Measurements from ENCODE around the gene CHST9.
A peak's percentile ranks its signal among the peaks of the same experiment; 100 is the strongest.
"Not testable (repeated sequence)": the region's sequence is repeated elsewhere in the genome, so short reads cannot be mapped to it uniquely, and the experiment has no call there.

The CHST9 gene

DNA sequence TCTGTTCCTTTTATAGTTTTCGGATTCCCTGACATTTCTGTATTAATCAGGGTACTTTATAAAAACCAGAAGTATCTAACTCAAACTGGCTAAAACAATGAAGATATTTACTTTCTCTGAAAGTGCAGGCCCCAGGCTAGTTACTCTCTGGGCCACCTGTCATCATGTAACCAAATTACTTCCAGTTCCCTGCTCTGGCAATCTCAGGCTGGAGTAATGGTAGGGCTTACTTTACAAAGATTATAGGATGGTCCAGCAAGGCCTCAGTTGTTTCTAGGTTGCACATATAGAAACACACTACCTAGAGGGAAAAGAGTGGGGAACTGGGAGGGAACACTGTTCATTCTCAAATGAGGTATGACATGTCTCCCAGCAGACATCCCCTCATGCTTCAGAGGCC, 74.8 kb downstream of the CHST9 start:
- FAIRE-seq (no peak), DNase-seq (ENCODE audit: extremely low spot score, insufficient read length, low read depth) (no peak)

DNA sequence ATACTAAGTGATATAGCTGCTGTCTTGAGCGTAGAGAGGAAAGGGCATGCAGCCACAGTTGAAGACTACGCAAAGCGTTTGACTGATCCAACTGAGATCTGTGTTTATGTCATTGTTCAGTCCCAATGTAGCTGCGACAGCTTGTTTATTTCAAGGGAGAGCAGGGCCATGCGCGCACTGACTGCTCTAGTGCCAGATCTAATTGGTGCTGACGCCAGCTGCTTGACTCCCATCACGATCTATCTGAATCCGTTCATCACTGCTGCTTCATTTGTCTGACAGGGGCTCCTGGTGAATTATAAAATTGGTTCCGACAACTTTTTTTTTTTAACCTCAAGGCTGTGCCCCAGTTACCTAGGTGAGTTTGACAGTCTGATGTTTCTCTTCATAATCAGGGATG, 75.7 kb downstream of the CHST9 start:
- no peak for DNase-seq (ENCODE audit: extremely low spot score, insufficient read length, low read depth)
- no peak for FAIRE-seq

DNA sequence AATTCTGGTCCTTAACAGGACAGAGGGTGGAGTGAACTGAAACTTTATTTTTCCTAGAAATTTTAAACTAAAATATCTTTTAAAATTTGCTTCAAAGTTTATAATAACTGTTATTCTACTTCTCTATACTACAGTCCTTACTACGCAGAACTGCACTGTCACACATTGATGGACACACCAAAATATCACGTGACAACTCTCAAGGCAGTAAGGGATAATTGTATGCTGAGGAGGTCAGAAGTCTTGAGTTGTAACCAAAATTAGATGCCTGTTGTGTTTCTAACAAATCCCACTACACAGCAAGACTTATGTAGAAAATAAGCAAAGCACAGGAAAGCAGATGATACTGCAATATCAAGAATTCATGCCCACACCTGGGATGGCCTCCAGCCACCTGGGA, 76.3 kb downstream of the CHST9 start:
- FAIRE-seq, result no peak

DNA sequence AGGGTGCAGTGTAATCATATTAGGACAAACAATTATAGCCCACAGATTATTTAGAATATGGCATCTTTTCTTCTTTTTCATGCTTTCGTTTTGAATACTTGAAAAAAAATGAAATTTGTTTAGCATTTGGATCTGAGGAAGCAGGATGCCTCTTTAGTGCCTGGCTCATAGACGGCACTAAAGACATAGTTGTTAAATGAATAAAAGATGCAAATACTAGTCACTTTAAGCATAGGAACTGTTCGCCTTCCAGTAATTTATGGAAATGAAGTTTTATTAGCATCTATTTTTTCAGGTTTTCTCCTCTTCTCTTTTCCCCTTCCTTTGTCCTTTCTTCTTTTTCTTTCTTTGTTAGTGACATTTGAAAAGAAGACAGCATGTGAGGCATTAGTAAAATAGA, 80.4 kb downstream of the CHST9 start:
- DNase-seq (ENCODE audit: extremely low spot score, insufficient read length, low read depth), result no peak
- FAIRE-seq, result no peak

More for the DNA sequence above, 76.3 kb downstream of the CHST9 start:
- DNase-seq (ENCODE audit: extremely low spot score, insufficient read length, low read depth), result no peak

DNA sequence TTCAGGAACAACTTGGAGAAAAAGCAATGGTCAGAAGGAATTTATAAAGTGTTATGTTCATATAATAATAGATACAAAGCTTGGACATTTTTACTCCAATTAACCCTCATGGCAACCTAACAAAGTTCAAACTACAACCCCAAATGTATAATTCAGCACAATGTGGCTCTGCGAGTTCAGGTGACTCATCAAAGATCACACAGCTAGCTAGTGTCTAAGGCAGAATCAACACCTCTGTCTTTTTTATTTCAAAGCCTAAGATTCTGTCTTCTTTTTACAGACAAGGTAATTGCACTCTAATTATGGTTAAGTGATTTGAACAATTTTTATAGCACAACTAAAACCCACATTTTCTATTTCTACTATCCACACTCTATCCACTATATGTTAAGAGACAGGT, 90.5 kb downstream of the CHST9 start:
- DNase-seq (ENCODE audit: extremely low spot score, insufficient read length, low read depth), result no peak
- no peak for FAIRE-seq

DNA sequence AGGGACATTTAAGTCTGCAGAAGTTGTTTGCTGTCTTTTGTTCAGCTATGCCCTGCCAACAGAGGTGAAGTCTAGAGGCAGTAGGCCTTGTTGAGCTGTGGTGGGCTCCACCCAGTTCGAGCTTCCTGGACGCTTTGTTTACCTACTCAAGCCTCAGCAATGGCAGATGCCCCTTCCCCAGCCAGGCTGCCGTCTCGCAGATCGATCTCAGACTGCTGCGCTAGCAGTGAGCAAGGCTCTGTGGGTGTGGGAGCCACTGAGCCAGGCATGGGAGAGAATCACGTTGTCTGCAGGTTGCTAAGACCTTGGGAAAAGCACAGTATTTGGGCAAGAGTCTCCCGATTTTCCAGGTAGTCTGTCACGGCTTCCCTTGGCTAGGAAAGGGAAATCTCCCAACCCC, 91.8 kb downstream of the CHST9 start:
- DNase-seq (ENCODE audit: extremely low spot score, insufficient read length, low read depth); FAIRE-seq: not testable (repeated sequence)

DNA sequence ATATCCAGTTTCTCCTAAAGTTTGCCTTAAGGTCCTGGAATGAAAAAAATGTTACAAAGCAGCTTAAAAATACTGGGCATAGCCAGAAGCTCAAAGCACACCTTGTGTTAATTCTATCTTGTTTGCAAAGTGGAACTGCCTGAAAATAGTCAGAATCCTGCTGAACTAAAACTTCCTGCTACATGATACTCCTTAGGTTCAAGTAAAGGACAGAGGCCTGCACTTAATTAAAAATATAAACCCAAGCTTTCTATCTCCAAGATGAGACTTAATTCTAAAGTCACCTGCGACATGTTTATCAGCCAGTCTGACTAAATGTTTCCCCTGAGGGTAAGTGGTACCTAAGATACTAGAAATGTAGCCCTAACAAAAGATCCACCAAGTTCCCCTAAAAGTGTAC, 103.4 kb downstream of the CHST9 start:
- no peak for FAIRE-seq

DNA sequence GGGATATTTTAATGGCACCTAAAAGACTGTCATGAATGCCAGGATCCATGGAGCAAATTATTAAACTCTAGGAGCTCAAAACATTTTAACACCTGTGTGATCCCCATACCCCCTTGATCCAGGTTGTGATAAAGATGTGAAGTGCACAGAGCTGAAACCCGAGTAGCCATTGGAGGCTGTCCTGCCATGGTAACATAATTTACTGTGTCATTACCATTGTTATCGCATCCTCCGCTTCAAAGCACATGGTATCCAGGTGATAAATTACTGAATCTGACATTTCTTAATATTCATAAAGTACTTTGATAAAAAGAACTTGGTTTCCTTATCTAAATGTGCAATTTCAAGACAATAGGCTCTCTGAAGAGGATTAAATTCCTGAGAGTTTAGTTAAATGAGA, 109.3 kb downstream of the CHST9 start:
- FAIRE-seq (no peak), DNase-seq (ENCODE audit: extremely low spot score, insufficient read length, low read depth) (no peak)

More for the DNA sequence above, 103.4 kb downstream of the CHST9 start:
- no peak for DNase-seq (ENCODE audit: extremely low spot score, insufficient read length, low read depth)

DNA sequence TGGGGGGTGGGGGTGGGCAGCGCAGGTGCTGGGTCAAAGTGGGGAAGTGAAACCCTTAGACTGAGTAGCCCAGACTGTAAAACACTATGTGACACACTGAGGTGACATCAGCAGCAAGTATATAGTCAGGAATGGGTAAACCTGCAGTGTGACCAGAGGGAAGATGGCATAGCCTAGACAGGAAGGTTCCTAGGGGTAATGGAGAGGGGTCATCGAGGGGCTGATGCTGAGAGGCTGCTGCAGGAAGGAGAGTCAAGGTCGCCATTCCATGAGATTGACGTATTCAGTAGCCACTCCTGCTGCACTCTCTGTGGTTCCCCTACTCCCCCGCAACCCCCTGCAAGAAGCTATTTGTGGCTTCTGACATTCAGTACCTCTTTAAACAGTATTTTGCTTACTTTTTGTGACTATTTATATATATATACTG, 111.7 kb downstream of the CHST9 start:
- peak; percentile 26 for FAIRE-seq
- peak; percentile 8 for DNase-seq (ENCODE audit: extremely low spot score, insufficient read length, low read depth)

DNA sequence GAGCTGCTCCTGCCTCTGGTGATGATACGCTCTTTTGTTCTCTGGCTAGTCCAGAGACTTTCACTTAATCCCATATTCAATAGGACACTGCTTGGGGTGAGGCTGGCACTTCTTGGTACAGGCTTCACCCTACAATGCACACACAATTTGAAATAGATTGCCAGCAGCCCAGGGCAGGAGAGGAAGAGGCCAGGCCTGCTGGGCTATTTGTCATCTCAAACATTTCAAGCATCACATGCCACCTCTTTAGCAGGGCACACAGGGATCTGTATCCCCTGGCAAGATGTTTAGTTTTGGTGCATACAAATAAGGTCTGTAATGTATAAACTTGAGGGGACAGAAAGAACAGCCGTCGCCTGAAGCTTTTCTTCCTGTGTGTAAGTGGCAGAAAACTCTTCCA, 120.4 kb downstream of the CHST9 start:
- DNase-seq (ENCODE audit: extremely low spot score, insufficient read length, low read depth) (no peak), FAIRE-seq (no peak)

DNA sequence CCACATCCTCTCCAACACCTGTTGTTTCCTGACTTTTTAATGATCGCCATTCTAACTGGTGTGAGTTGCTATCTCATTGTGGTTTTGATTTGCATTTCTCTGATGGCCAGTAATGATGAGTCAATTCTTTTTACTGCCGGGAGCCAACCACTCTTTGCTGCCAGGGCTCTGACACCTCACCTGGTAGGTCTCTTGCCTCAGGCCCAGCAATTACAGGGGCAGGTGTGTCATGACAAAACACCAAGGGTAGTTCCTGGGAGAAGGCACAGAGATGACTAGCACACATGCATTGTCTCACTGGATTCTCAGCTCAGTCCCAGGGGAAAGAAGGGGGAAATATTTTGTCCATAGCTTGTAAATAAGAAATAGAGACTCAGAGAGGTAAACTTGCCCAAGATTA, 122.3 kb downstream of the CHST9 start:
- FAIRE-seq, result no peak
- DNase-seq (ENCODE audit: extremely low spot score, insufficient read length, low read depth), result no peak

DNA sequence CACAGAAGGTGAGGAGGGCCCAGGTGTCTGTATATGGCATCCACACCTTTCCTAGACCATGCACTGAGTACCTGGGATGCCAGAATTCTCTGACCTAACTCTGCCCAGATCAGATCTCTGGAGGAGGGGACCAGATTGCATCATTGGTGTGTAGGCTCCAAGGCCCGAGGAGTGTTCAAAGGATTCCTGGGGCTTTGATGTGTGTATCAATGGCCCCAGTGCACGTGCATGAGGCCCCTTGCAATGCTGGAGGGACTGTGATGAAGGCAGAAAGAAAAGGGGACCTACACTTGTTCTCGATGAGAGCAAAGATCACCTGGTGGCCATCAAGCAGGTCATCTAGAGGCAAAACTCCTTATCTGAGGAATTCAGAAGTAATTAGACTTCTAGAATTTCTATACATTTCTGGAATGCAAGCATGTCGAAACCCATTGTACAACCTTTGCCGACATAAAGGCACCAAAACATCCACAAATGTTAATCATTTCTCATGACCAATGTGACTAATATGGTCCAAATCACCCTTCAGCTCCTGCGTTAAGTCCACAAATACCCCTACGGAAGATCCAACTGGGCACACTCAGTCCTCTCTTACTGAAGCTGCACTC, 123.5 kb downstream of the CHST9 start:
- DNase-seq (ENCODE audit: extremely low spot score, insufficient read length, low read depth), result no peak
- FAIRE-seq, result no peak

DNA sequence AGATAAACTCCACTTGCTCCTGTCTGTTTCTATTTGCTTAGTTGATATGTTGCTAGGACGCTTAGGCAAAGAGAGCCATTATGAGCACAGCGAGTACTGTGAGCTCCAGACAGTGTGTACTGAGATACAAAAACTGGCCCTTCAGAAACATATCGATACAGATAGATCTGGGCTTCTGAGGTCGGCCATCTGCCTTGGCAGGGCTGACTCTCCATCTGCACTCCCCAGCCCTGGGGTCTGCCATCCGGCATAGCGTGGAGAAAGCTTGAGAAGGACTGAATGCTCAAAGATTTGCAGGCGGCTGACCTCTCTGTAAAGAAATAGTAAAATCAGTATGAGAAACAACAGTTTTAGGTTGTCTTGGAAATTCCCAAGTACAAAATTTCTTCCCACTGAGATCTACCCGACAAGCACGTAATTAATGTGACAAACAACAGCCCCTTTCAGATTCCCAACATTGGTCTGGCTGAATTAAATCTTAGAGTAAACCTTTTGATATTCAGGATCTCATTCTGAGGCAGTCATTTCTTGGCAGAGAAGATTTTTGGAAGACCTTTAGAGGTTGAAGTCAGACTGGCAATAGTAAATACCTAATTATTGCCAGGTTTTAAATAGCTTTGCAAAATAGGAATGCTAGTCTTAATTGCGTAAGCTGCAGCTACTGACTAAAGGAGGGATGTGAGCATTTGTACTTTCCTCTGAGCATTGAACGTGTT, 127.4 kb downstream of the CHST9 start:
- DNase-seq (ENCODE audit: extremely low spot score, insufficient read length, low read depth) (no peak), FAIRE-seq (no peak)

DNA sequence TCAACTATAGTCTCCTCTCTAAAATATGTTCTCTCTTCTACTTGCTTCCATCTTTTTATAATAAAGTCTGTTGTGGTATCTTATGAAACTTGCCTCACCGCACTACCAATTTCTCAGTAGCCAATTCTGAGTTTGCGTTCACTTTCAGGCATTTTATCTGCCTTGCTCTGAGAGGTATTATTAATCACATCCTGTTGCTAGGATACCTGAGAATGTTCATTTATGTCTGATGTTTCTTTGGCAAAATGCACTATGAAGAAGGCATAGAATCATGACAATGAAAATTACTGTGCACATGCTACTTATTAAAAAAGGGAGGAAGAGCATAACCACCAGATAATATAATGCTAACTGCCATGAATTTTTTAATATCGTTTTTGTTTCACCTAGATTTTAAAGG, 130.2 kb downstream of the CHST9 start:
- FAIRE-seq (no peak), DNase-seq (ENCODE audit: extremely low spot score, insufficient read length, low read depth) (no peak)

DNA sequence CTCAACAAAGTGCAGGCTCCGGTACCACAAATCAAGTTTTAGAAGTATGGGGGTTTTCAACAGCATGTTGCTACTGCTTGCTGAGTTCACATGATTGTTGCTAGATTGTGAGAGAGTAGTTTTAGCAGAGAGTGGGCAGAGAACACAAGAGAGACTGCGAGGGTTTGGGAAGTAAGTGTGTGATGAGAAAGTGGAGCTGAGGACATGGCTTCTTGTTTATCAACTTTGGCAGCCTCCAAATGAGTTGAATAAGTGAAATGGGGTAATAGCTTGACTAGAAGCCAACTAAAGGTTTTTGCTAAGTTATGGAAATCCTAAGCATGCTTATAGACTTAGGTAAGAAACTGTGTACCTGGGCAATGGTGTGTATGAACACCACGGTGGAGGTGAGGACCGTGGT, 135.1 kb downstream of the CHST9 start:
- DNase-seq (ENCODE audit: extremely low spot score, insufficient read length, low read depth), result no peak
- no peak for FAIRE-seq

DNA sequence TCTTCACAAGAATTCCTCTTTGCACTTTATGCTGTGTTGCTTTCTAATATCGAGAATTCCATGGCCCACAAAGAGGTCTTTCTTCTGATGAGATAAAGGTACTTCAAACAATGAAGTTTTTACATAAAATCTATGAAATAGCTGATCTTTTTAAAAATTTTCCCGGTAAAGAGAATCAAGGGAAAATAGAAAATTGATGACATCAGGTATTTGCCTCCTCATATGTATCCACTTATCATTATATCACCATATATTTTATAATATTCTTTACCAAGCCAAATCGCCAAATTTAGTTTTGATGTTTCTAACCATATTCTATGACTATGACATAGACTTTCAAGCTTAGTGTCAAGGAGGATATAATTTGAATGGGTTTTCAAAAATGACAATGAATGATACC, 139.8 kb downstream of the CHST9 start:
- no peak for FAIRE-seq
- no peak for DNase-seq (ENCODE audit: extremely low spot score, insufficient read length, low read depth)

DNA sequence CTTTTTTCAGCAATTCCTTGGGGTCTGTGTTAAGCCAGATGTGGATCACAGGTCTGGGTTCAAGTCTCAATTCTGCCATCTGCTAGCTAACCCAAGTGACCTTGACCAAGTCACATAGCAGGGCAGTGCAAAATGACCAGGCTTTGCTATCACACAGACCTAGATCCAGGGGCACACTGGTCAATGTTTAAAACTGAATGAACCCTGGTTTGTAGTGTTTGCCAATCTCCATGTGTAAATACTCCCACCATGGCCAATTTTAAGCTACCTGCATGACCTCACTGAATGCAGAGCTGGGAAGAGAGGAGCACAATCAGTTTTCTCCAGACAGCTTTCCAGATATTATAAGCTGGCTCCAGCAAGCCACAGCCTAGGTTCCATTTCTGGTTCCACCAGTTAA, 142.9 kb downstream of the CHST9 start:
- DNase-seq (ENCODE audit: extremely low spot score, insufficient read length, low read depth) (no peak), FAIRE-seq (no peak)

DNA sequence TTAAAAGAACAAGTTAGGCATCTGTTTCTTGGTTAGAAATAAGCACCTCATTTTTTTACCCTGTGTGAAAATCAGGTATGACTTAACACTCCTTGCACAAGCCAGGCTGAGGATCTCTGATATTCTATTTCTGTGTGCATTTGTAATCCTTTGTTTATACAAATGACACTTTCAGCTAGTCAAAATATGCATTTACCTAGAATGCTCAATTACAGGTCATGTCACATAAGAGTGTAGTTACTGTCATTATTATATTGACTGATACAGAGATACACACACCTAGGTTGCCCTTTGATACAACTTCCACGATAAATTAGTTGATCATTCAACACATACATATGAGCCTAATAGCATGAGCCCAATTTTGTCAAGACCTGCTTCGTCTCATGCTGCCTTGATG, 144.3 kb downstream of the CHST9 start:
- no peak for FAIRE-seq
- no peak for DNase-seq (ENCODE audit: extremely low spot score, insufficient read length, low read depth)

DNA sequence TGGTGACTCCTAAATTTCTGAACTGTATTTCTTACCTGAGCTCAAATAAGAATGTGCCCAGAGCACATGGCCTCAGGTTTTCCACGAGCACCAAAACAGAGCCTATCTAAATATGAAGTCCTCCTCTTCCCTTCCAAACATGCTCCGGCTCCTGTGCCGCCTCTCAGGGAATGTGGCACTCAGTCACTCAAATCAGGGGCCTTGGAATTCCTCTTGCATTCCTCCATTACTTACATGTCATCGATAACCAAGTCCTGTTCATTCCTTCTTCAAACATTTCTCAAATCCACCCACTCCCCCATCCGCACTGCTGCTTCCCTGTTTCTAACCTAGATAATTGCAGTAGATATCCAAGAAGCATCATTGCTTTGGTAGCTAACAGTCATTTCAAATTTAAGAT, 151.4 kb downstream of the CHST9 start:
- no peak for FAIRE-seq

DNA sequence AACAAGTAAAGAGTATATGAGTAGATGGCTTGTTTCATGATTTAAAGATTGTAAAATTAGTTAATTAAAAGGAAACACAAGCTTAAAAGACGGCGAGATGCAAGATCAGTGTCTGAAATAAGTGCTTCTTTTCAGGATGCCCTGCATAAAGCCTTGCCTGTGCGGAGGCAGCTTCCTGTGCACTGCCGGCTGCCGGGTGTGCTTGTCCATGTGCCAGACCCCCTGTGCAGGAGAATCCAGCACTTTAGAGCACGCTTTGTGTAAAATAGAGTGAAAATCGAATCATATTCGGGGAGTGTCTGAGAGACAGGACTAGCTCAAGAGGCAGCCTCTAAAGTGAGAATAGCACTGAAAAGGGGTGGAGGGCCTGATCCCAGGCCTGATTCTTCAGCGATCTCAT, 154.7 kb downstream of the CHST9 start:
- DNase-seq (ENCODE audit: extremely low spot score, insufficient read length, low read depth) (no peak), FAIRE-seq (no peak)

More for the DNA sequence above, 151.4 kb downstream of the CHST9 start:
- DNase-seq (ENCODE audit: extremely low spot score, insufficient read length, low read depth), result no peak

DNA sequence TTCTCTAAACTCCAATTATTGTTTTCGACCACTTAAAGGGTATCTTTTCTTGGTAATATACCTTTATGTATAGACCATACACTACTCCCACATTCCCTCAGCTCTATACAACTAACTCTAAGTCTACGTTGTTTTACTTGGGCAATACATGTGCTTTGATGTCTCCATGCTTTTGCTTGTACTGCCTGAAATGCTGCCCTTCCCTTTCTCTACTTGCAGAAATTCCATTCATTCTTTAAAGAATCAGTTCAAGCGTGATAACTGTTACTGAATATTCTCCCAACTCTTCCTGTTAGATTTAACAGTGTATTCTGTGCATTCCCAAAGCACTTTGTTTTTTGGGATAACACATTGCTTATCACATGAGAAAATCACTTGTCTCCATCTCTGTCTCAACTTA, 162.6 kb downstream of the CHST9 start:
- DNase-seq (ENCODE audit: extremely low spot score, insufficient read length, low read depth), result no peak

DNA sequence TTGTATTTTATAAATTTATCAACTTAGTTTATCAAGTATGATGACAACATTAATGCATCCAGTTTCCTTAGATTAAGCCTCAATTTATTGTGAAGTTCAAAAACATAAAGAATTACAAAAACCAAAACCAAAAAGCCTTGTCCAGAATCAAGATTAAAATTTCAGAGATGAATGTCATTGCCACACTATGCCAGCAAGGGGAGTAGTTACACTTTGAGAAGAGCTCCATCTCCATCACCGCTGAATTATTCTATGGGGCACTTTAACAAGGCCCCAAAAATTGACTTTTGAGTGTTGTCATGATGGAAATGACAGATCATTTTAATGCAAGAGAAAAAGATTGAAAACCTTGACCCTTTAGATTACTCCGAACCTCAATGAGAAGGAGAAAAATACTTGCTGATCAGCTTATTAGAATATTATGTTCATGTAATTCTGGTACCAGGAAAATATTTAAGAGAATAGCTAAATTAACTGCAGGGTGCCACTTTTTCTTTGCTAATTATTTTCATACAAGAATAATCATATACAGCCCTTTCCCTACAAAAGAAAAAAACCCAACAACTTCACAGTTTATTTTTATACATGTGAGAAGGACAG, 167.1 kb downstream of the CHST9 start:
- FAIRE-seq (peak; percentile 44), DNase-seq (ENCODE audit: extremely low spot score, insufficient read length, low read depth) (no peak)

More for the DNA sequence above, 162.6 kb downstream of the CHST9 start:
- FAIRE-seq, result no peak
